ENCODE measurements around the gene NFATC2.

- TF ChIP-seq CTCF (IDR thresholded peaks at IDR 0.05) (no peak), POLR2A (IDR thresholded peaks at IDR 0.05) (no peak)
Measured at GRCh38 chr20:51338692-51339440, 203.7 kb downstream of the NFATC2 start.
